ENCODE results near the gene ZNF641. TPM values are rescaled to one million over a fixed set of nuclear protein-coding genes. Genes with fewer than 3 reads are reported as not detected.

Gene ZNF641
- polyA plus RNA-seq (2013, experiment 1 of 4): 15.1 TPM
- 17.8 TPM for polyA plus RNA-seq (2013, experiment 2 of 4)
- polyA plus RNA-seq (2013, experiment 3 of 4): 10.5 TPM
- 11.8 TPM for polyA plus RNA-seq (2013, experiment 4 of 4)

DNA sequence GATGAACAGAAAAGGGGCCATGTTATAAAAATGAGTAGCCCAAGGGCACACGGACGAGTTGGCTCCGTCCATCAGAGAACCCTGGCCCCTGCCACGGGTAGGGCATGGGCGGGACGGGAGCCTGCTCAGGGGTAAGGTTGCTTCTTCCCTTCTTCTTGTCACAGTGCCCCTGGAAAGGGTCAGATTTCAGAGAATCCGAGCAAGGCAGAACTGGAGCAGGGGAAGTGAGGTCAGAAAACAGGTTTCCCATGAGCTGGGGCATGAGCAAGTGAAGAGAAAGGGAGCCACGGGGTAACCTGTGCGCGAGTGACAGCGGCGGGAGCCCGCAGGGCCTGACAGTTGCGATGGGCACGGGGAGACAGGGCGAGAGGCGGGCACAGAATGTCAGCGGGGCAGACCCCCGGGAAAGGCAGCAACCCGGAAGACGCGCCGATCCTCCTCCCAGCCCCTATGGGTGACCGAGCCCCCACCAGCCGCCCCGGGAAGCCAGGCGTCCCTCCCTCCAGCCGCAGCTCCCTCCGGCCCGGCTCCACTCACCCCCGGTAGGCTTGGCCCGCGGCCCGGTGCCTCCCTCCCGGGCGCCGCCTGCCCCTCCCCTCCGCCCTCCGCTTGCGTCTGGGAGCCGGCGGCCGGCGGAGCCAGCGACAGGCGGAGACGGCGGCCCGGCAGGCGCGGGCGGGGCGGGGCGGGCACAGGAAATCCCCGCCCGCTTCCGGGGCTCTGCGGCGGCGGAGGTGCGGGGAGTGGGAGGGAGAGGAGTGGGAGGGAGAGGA lies at the start of gene ZNF641:
ZNF641 (minus strand) TSS at position 671 of the 773 bp plus-strand sequence. CDS start 2,829 bp downstream, outside the sequence.
- 1% methylated on average over 44 to 55 of the region's 61 CpGs for WGBS, 2 experiments
- Histone ChIP-seq H3K27ac (ENCODE audit: insufficient read depth, low read depth, low read length, poor library complexity, severe bottlenecking) (peak within 1 kb of the TSS; percentile 73), H3K9me3 (ENCODE audit: control insufficient read depth, low read length) (no peaks in the 10 kb centered on the region)

GRCh38 chr12:48390026-48390425 lies 39.3 kb upstream of the ZNF641 start:
- no peaks in the 10 kb centered on the region for H3K9me3 ChIP-seq (ENCODE audit: control insufficient read depth, low read length)
- no peaks in the 10 kb centered on the region for H3K27me3 ChIP-seq (ENCODE audit: control insufficient read depth, insufficient read depth, low read length, poor library complexity, severe bottlenecking)
- H3K36me3 ChIP-seq (ENCODE audit: control insufficient read depth, insufficient read depth, low read length): no peaks in the 10 kb centered on the region
- H3K27ac ChIP-seq (ENCODE audit: insufficient read depth, low read depth, low read length, poor library complexity, severe bottlenecking): no peak overlapping the region
- no peak overlapping the region for H3K4me3 ChIP-seq (ENCODE audit: insufficient read depth, low read depth, low read length)
- no peaks in the 10 kb centered on the region for H3K4me1 ChIP-seq (ENCODE audit: control insufficient read depth, insufficient read depth, low read length)
- 56 to 62% methylated on average over 2 of the region's 2 CpGs for WGBS, 2 experiments

More for the DNA sequence above, at the start of gene ZNF641:
- Histone ChIP-seq H3K4me1 (ENCODE audit: control insufficient read depth, insufficient read depth, low read length) (peaks cover 7% of the 10 kb centered on the region), H3K36me3 (ENCODE audit: control insufficient read depth, insufficient read depth, low read length) (peaks cover 7% of the 10 kb centered on the region), H3K27me3 (ENCODE audit: control insufficient read depth, insufficient read depth, low read length, poor library complexity, severe bottlenecking) (peaks cover 6% of the 10 kb centered on the region), H3K4me3 (ENCODE audit: insufficient read depth, low read depth, low read length) (peak within 1 kb of the TSS; percentile 82)

DNA sequence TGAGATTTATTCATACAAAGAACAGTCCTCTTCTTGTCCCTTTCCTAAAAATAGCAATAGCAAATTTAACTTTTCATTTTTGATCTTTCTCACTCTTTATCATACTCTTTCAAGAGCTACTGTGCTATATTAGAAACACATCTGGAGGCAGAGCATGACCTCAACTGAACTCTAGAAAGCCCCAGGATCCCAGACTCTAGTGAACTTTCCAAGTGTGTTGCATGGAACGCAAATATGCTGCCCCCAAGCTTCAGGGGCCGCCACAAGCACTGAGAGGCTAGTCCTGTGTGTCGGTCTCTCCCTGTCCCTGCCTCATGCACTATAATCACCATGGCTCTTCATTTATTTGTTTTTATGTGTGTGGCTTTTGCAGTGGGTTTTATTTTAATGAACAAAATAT lies 38.7 kb upstream of the ZNF641 start:
- no peak overlapping the region for H3K4me3 ChIP-seq (ENCODE audit: insufficient read depth, low read depth, low read length)
- H3K27me3 ChIP-seq (ENCODE audit: control insufficient read depth, insufficient read depth, low read length, poor library complexity, severe bottlenecking): no peaks in the 10 kb centered on the region
- no peaks in the 10 kb centered on the region for H3K9me3 ChIP-seq (ENCODE audit: control insufficient read depth, low read length)
- no peaks in the 10 kb centered on the region for H3K36me3 ChIP-seq (ENCODE audit: control insufficient read depth, insufficient read depth, low read length)
- H3K27ac ChIP-seq (ENCODE audit: insufficient read depth, low read depth, low read length, poor library complexity, severe bottlenecking): no peak overlapping the region
- H3K4me1 ChIP-seq (ENCODE audit: control insufficient read depth, insufficient read depth, low read length): no peaks in the 10 kb centered on the region
- WGBS, 2 experiments: 85 to 97% methylated on average over 3 of the region's 3 CpGs

DNA sequence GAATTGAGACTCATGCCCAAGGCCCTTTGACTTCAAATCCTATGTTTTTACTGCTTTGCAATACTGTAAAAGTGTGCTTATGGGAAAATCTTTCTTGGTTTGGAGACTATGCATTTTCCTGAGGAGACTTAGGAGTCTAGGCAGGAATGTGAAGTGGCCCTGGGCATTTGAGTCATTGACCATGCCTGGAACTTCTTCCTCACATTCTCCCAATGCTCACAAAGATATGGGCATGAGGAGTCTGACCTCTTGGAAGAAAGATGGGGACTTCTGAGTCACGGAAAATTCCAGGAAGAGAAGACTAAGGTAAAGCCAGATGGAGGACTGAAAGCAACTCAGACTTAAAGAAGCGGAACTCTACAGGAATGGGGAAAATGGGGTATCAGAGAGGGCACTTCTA lies 38.2 kb upstream of the ZNF641 start:
- no peaks in the 10 kb centered on the region for H3K9me3 ChIP-seq (ENCODE audit: control insufficient read depth, low read length)
- H3K4me1 ChIP-seq (ENCODE audit: control insufficient read depth, insufficient read depth, low read length): no peaks in the 10 kb centered on the region
- H3K36me3 ChIP-seq (ENCODE audit: control insufficient read depth, insufficient read depth, low read length): no peaks in the 10 kb centered on the region
- no peaks in the 10 kb centered on the region for H3K27me3 ChIP-seq (ENCODE audit: control insufficient read depth, insufficient read depth, low read length, poor library complexity, severe bottlenecking)
- WGBS, 2 experiments: 79 to 96% methylated on average over 2 of the region's 2 CpGs
- no peak overlapping the region for H3K4me3 ChIP-seq (ENCODE audit: insufficient read depth, low read depth, low read length)
- H3K27ac ChIP-seq (ENCODE audit: insufficient read depth, low read depth, low read length, poor library complexity, severe bottlenecking): no peak overlapping the region

DNA sequence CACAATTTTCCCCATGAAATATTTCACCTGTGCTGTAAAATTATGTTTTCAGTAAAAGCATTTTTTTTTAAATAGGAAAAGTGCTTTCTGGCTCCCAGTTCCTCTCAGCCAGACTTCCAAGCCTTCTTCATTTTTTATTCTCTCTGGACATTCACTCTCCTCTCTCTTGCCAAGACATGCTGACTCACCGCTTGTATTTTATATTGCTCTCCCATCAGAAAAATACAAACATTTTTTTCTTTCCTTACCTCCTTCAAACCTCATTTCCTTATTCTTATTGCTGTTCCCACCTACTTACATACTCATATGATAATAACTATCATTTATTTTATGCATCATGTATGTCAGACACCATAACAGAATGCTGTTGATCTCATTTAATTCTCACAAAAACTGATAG lies 37.7 kb upstream of the ZNF641 start:
- H3K36me3 ChIP-seq (ENCODE audit: control insufficient read depth, insufficient read depth, low read length): no peaks in the 10 kb centered on the region
- H3K4me1 ChIP-seq (ENCODE audit: control insufficient read depth, insufficient read depth, low read length): no peaks in the 10 kb centered on the region
- H3K27me3 ChIP-seq (ENCODE audit: control insufficient read depth, insufficient read depth, low read length, poor library complexity, severe bottlenecking): no peaks in the 10 kb centered on the region
- H3K9me3 ChIP-seq (ENCODE audit: control insufficient read depth, low read length): no peaks in the 10 kb centered on the region
- WGBS, 2 experiments: 96 to 97% methylated on average over 1 of the region's 1 CpG
- no peak overlapping the region for H3K27ac ChIP-seq (ENCODE audit: insufficient read depth, low read depth, low read length, poor library complexity, severe bottlenecking)
- no peak overlapping the region for H3K4me3 ChIP-seq (ENCODE audit: insufficient read depth, low read depth, low read length)

- no peaks in the 10 kb centered on the region for H3K36me3 ChIP-seq (ENCODE audit: control insufficient read depth, insufficient read depth, low read length)
- 95 to 100% methylated on average over 1 of the region's 1 CpG for WGBS, 2 experiments
- no peaks in the 10 kb centered on the region for H3K27me3 ChIP-seq (ENCODE audit: control insufficient read depth, insufficient read depth, low read length, poor library complexity, severe bottlenecking)
- no peaks in the 10 kb centered on the region for H3K4me1 ChIP-seq (ENCODE audit: control insufficient read depth, insufficient read depth, low read length)
- no peak overlapping the region for H3K27ac ChIP-seq (ENCODE audit: insufficient read depth, low read depth, low read length, poor library complexity, severe bottlenecking)
- H3K4me3 ChIP-seq (ENCODE audit: insufficient read depth, low read depth, low read length): no peak overlapping the region
- no peaks in the 10 kb centered on the region for H3K9me3 ChIP-seq (ENCODE audit: control insufficient read depth, low read length)
Measured at GRCh38 chr12:48380596-48380995, 29.9 kb upstream of the ZNF641 start.

- Histone ChIP-seq H3K36me3 (ENCODE audit: control insufficient read depth, insufficient read depth, low read length) (no peaks in the 10 kb centered on the region), H3K9me3 (ENCODE audit: control insufficient read depth, low read length) (no peaks in the 10 kb centered on the region), H3K4me3 (ENCODE audit: insufficient read depth, low read depth, low read length) (no peak overlapping the region), H3K27ac (ENCODE audit: insufficient read depth, low read depth, low read length, poor library complexity, severe bottlenecking) (no peak overlapping the region), H3K27me3 (ENCODE audit: control insufficient read depth, insufficient read depth, low read length, poor library complexity, severe bottlenecking) (no peaks in the 10 kb centered on the region), H3K4me1 (ENCODE audit: control insufficient read depth, insufficient read depth, low read length) (no peaks in the 10 kb centered on the region)
- WGBS, 2 experiments: 87 to 93% methylated on average over 4 of the region's 4 CpGs
Measured at GRCh38 chr12:48379794-48380193, 29.1 kb upstream of the ZNF641 start.

GRCh38 chr12:48377646-48378045 lies 26.9 kb upstream of the ZNF641 start:
- Histone ChIP-seq H3K4me3 (ENCODE audit: insufficient read depth, low read depth, low read length) (no peak overlapping the region), H3K27ac (ENCODE audit: insufficient read depth, low read depth, low read length, poor library complexity, severe bottlenecking) (no peak overlapping the region), H3K4me1 (ENCODE audit: control insufficient read depth, insufficient read depth, low read length) (no peaks in the 10 kb centered on the region), H3K9me3 (ENCODE audit: control insufficient read depth, low read length) (no peaks in the 10 kb centered on the region), H3K36me3 (ENCODE audit: control insufficient read depth, insufficient read depth, low read length) (no peaks in the 10 kb centered on the region), H3K27me3 (ENCODE audit: control insufficient read depth, insufficient read depth, low read length, poor library complexity, severe bottlenecking) (no peaks in the 10 kb centered on the region)
- 54 to 65% methylated on average over 2 of the region's 2 CpGs for WGBS, 2 experiments

DNA sequence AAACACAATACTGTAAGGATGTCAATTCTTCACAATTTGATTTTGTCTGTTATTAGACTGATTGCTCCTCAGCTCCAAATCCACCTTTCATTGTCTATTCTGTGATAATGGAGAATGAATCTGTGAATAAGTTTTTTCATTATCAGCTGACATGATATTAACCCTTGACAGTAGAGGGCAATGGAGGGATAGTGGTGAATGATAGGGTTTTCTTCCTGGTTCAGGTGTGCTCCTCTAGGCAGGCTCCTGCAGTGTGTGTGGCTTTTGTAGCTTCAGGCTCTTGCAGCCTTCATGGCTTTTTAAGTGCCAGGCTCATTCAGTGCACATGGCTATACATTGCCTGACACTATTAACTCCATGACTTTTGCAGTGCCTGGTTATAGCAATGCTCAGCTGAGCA lies 23.4 kb upstream of the ZNF641 start:
- H3K4me1 ChIP-seq (ENCODE audit: control insufficient read depth, insufficient read depth, low read length): no peaks in the 10 kb centered on the region
- H3K27ac ChIP-seq (ENCODE audit: insufficient read depth, low read depth, low read length, poor library complexity, severe bottlenecking): no peak overlapping the region
- H3K4me3 ChIP-seq (ENCODE audit: insufficient read depth, low read depth, low read length): no peak overlapping the region
- H3K9me3 ChIP-seq (ENCODE audit: control insufficient read depth, low read length): no peaks in the 10 kb centered on the region
- H3K27me3 ChIP-seq (ENCODE audit: control insufficient read depth, insufficient read depth, low read length, poor library complexity, severe bottlenecking): no peaks in the 10 kb centered on the region
- no peaks in the 10 kb centered on the region for H3K36me3 ChIP-seq (ENCODE audit: control insufficient read depth, insufficient read depth, low read length)

DNA sequence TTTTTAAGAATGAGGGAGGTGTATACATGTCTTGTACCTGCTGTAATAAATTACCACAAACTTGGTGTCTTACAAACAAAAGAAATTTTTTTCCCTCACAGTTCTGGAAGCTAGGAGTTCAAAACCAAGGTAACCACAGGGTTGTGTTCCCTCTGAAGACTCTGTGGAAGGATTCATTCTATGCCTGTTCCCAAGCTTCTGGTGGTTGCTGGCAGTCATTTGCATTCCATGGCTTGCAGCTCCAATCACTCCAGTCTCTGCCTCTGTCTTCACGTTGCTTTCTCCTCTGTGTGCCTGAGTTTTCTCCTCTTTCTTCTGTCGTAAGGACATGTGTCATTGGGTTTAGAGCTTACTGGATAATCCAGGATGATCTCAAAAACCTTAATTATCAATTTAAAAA lies 15.4 kb upstream of the ZNF641 start:
- no peak overlapping the region for H3K27ac ChIP-seq (ENCODE audit: insufficient read depth, low read depth, low read length, poor library complexity, severe bottlenecking)
- no peaks in the 10 kb centered on the region for H3K36me3 ChIP-seq (ENCODE audit: control insufficient read depth, insufficient read depth, low read length)
- no peaks in the 10 kb centered on the region for H3K4me1 ChIP-seq (ENCODE audit: control insufficient read depth, insufficient read depth, low read length)
- H3K9me3 ChIP-seq (ENCODE audit: control insufficient read depth, low read length): no peaks in the 10 kb centered on the region
- H3K27me3 ChIP-seq (ENCODE audit: control insufficient read depth, insufficient read depth, low read length, poor library complexity, severe bottlenecking): no peaks in the 10 kb centered on the region
- H3K4me3 ChIP-seq (ENCODE audit: insufficient read depth, low read depth, low read length): no peak overlapping the region
- 26 to 44% methylated on average over 2 of the region's 2 CpGs for WGBS, 2 experiments
